AG04450 (cell line): ENCODE data around the gene CRYGA. TPM values are rescaled to one million over a fixed set of nuclear protein-coding genes. Genes with fewer than 3 reads are reported as not detected.

Experiments used
- CTCF ChIA-PET: fragments of 300-600, 350-600 bp; formaldehyde crosslinking; extraction: SDS; loops from one replicate; lab custom pipeline; 2022; ENCODE audit warnings: antibody characterized with exemption, inconsistent platforms; lab: Charles Lee
- POLR2A ChIA-PET: fragments of 350-600 bp; formaldehyde crosslinking; extraction: SDS; loops from one replicate; lab custom pipeline; 2021; ENCODE audit warnings: antibody characterized with exemption, inconsistent platforms; lab: Yijun Ruan, JAX
- DNase-seq: peaks from one replicate; pipeline ENCODE4 v3.0.0-alpha.2; 2011; ENCODE audit warnings: low read depth, low spot score
- H3K27ac ChIP-seq: one replicate; pipeline ENCODE4 v1.5.1; 2012; ENCODE audit warnings: low read depth, low read length, control low read depth
- H3K27me3 ChIP-seq: one replicate; pipeline ENCODE4 v1.6.0; 2012; ENCODE audit warnings: low read length; ENCODE audit not compliant: control insufficient read depth, insufficient read depth
- H3K4me3 ChIP-seq: 2 replicates; pipeline ENCODE4 v1.5.1; 2011; ENCODE audit warnings: mild to moderate bottlenecking, low read depth, low read length, control low read depth
- H3K9me3 ChIP-seq: 2 replicates; pipeline ENCODE4 v1.5.1; 2012; ENCODE audit warnings: low read length; ENCODE audit not compliant: control insufficient read depth, insufficient read depth
- CTCF ChIP-seq: IDR thresholded peaks from 2 replicates; pipeline ENCODE4 v1.5.1; 2011; ENCODE audit warnings: low read depth, low read length, control low read depth, inconsistent platforms
- polyA minus RNA-seq: library from RNA; depleted of rRNA, polyadenylated mRNA; stranded (reverse); fragments of >200 nt; gene quantifications from 2 replicates; pipeline ENCODE4 v1.2.3, GENCODE V29; 2011; rRNA and poly(A)+ RNA removed
- polyA plus RNA-seq: library from polyadenylated mRNA; depleted of rRNA; stranded (reverse); fragments of >200 nt; gene quantifications from 2 replicates; pipeline ENCODE4 v1.2.3, GENCODE V29; 2011; rRNA removed

The CRYGA gene
- polyA plus RNA-seq (not detected in 2 replicates), polyA minus RNA-seq (not detected in 2 replicates)

GRCh38 chr2:208163489-208163888 is at the start of gene CRYGA:
CRYGA (minus strand) TSS chr2:208163589; CDS start chr2:208163556, 33 bp downstream.
- H3K27me3 ChIP-seq, result no peaks in the 10 kb centered on the region
- no peak within 1 kb of the TSS for H3K4me3 ChIP-seq
- no peak within 1 kb of the TSS for H3K27ac ChIP-seq
- POLR2A ChIA-PET, result no interaction called here
- no peaks in the 10 kb centered on the region; the same call in 1 of the 2 replicates for H3K9me3 ChIP-seq
- DNase-seq, result no peak
- no peak for TF ChIP-seq CTCF
- CTCF ChIA-PET, result no interaction called here

GRCh38 chr2:208210688-208211451 is 47.5 kb upstream of the CRYGA start:
- Histone ChIP-seq H3K27me3 (peaks cover 2% of the 10 kb centered on the region), H3K9me3 (no peaks in the 10 kb centered on the region), H3K4me3 (no peak overlapping the region), H3K27ac (no peak overlapping the region)
- no peak for TF ChIP-seq CTCF
- ChIA-PET POLR2A (no interaction called here), CTCF (interaction anchor here (1.1 kb wide), 1 partner anchor 35 kb away, joined by 4 read pairs; no protein-coding TSS in a partner anchor)
- no peak for DNase-seq

- ChIA-PET POLR2A (no interaction called here), CTCF (interaction anchor here (3.9 kb wide), 1 partner anchor 33 kb away, joined by 20 read pairs; no protein-coding TSS in a partner anchor)
- H3K4me3 ChIP-seq, result no peak overlapping the region
- no peaks in the 10 kb centered on the region for H3K9me3 ChIP-seq
- H3K27ac ChIP-seq, result no peak overlapping the region
- H3K27me3 ChIP-seq, result peaks cover 2% of the 10 kb centered on the region
- TF ChIP-seq CTCF, result no peak
- no peak for DNase-seq
Observed at GRCh38 chr2:208208335-208209085, 45.1 kb upstream of the CRYGA start.

- no peak for TF ChIP-seq CTCF
- no peak for DNase-seq
- CTCF ChIA-PET, result interaction anchor here (3.9 kb wide), 1 partner anchor 33 kb away, joined by 20 read pairs; no protein-coding TSS in a partner anchor
- POLR2A ChIA-PET, result no interaction called here
- no peaks in the 10 kb centered on the region for H3K9me3 ChIP-seq
- no peak overlapping the region for H3K27ac ChIP-seq
- H3K27me3 ChIP-seq, result peaks cover 2% of the 10 kb centered on the region
- no peak overlapping the region for H3K4me3 ChIP-seq
Observed at GRCh38 chr2:208207769-208208168, 44.4 kb upstream of the CRYGA start.

- TF ChIP-seq CTCF, result no peak
Observed at GRCh38 chr2:208204166-208204565, 40.8 kb upstream of the CRYGA start.

More at GRCh38 chr2:208204166-208204565, 40.8 kb upstream of the CRYGA start:
- CTCF ChIA-PET, result interaction anchor here (1.3 kb wide), 1 partner anchor 29 kb away, joined by 7 read pairs; no protein-coding TSS in a partner anchor
- Histone ChIP-seq H3K4me3 (no peak overlapping the region), H3K27ac (no peak overlapping the region), H3K9me3 (no peaks in the 10 kb centered on the region), H3K27me3 (no peaks in the 10 kb centered on the region)
- no peak for DNase-seq
- POLR2A ChIA-PET, result no interaction called here
